Stomach (tissue), 9 donors: ENCODE results near the gene HES5. TPM values are rescaled to one million over a fixed set of nuclear protein-coding genes. Genes with fewer than 3 reads are reported as not detected.
A peak's percentile ranks its signal among the peaks of the same experiment; 100 is the strongest.

Experiments used
- DNase-seq, 2 donors: peaks; one replicate each; pipeline versions ENCODE4 v3.0.0 to v3.0.0-alpha.2; 2013 to 2019
- H3K27ac ChIP-seq, 5 donors: fragments of 200-600 bp in 4 of 5; sonication (generic) in 4 of 5; one replicate each; pipeline ENCODE4 v1.5.1; 2013 to 2019; ENCODE audit warnings: mild to moderate bottlenecking in 1 of 5, moderate library complexity in 1 of 5
- H3K27me3 ChIP-seq, 3 donors: fragments of 200-600 bp; sonication (generic); one replicate each; pipeline ENCODE4 v1.5.1; 2017 to 2019; ENCODE audit warnings: mixed run types in 1 of 3
- H3K36me3 ChIP-seq, 4 donors: fragments of 200-600 bp; sonication (generic); 1 replicate in 3 of 4; 2 replicates in 1 of 4; pipeline ENCODE4 v1.5.1; 2016 to 2019
- H3K4me1 ChIP-seq, 4 donors: fragments of 200-600 bp; sonication (generic); one replicate each; pipeline ENCODE4 v1.5.1; 2016 to 2019
- H3K4me3 ChIP-seq, 4 donors: fragments of 200-600 bp; sonication (generic) in 3 of 4; one replicate each; pipeline ENCODE4 v1.5.1; 2016 to 2019; ENCODE audit warnings: mild to moderate bottlenecking in 1 of 4
- H3K9me3 ChIP-seq, 4 donors: fragments of 200-600 bp; sonication (generic); one replicate each; pipeline ENCODE4 v1.5.1; 2016 to 2019
- EP300 ChIP-seq: sonication (generic); formaldehyde crosslinking; IDR thresholded peaks from one replicate; pipeline ENCODE4 v1.6.1; 2017; ENCODE audit warnings: antibody characterized with exemption
- POLR2A ChIP-seq, 4 donors: fragments of 450-650 bp; IDR thresholded peaks; one replicate each; pipeline ENCODE4 v1.6.1; 2016; ENCODE audit warnings: antibody characterized with exemption in 4 of 4, control low read depth in 2 of 4, mild to moderate bottlenecking in 1 of 4, moderate library complexity in 1 of 4
- POLR2AphosphoS5 ChIP-seq, 3 donors: sonication (generic); formaldehyde crosslinking; IDR thresholded peaks; one replicate each; pipeline ENCODE4 v1.6.1; 2016; ENCODE audit warnings: antibody characterized with exemption in 3 of 3
- WGBS, 5 donors: extraction: QIAGEN DNeasy Blood & Tissue Kit in 3 of 5; methylation state at CpG; one replicate each; pipeline versions ENCODE4 v1.1.5 to v1.1.7; 2013 to 2018; 5-methylcytosine and 5-hydroxymethylcytosine counted together
- intact Hi-C: fragments of 100-400 bp; cut with DNase I; formaldehyde crosslinking; loops from one replicate; pipeline ENCODE4 v1.15.1; 2023; ENCODE audit warnings: low total_unique reads
- polyA plus RNA-seq, 3 donors: library from polyadenylated mRNA; stranded (reverse); fragments of 200-250 nt; gene quantifications; one replicate each; pipeline ENCODE4 v1.2.3, GENCODE V29; 2013
- total RNA-seq, 5 donors: library from RNA; depleted of rRNA; stranded (reverse); fragments of >200 nt; gene quantifications; one replicate each; pipeline versions ENCODE4 v1.1.0 to v1.2.3, GENCODE V29; 2014 to 2016
- TF ChIP-seq, protein P1 (sequence below), 7 experiments: fragments of 450-650 bp in 4 of 7; fragments of 200-600 bp in 3 of 7; sonication (generic) in 3 of 7; IDR thresholded peaks; one replicate each; pipeline ENCODE4 v1.5.1; 2016 to 2019; ENCODE audit warnings: antibody characterized with exemption in 7 of 7, control low read depth in 2 of 7, mild to moderate bottlenecking in 1 of 7
- donor health status: healthy with polysubstance abuse.
- donor health status: Bipolar disorder and iron deficiency.
- donor health status: healthy.

The HES5 gene
- total and polyA plus RNA-seq, 8 donors, result 0.25 to 9.6 TPM; not detected in 6

DNA sequence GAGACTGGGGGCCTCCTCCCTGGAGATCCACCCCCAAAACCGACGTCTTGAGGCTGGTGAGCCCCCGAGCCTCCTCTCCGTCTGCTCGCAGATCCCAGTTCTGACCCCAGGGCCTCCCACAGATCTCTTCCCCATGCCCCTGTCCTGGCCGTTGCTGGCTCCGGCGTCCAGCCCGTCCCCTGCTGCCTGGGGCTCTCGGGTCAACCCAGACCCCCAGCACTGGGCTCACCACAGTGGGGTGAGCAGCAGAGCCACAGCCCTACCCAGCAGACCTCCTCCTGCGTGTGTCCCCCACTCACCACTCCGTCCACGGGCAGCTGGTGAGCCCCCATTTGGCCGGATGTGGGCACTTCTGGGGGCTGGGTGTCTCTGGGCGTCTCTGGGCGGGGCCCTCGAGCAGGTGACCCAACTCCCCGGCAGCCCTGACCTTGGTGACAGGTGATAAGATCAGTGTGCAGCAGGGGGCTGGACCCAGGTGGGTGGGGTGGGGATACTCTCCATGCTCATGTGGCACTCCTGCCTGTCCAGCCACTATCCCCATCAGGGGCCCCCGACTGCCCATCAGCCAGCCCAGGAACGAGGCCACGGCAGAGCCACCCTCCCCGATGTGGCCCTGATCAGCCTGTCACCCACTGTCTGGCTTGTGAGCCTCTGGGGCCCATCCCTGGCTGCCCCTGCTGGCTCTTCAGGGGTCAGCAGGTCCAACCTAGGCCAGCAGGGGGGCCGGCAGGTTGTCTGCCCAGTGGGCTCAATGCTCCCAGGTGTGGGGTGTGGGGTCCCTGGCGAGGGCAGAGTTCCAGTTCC, 26.8 kb upstream of the HES5 start:
- peak; percentile 59 to 73 for DNase-seq
- no peaks in the 10 kb centered on the region for H3K9me3 ChIP-seq
- peak overlapping the region; percentile 92 to 98 (median 95) for H3K27ac ChIP-seq
- intact Hi-C loops, result no loop called here
- H3K4me1 ChIP-seq, result peaks cover 35 to 59% (median 55%) of the 10 kb centered on the region in 4 donors
- TF ChIP-seq POLR2AphosphoS5 (IDR thresholded peaks at IDR 0.05) (peak in 1 of 3 donors; percentile 7), POLR2A (IDR thresholded peaks at IDR 0.05) (no peak), EP300 (no peak)
- TF ChIP-seq, protein P1, sequence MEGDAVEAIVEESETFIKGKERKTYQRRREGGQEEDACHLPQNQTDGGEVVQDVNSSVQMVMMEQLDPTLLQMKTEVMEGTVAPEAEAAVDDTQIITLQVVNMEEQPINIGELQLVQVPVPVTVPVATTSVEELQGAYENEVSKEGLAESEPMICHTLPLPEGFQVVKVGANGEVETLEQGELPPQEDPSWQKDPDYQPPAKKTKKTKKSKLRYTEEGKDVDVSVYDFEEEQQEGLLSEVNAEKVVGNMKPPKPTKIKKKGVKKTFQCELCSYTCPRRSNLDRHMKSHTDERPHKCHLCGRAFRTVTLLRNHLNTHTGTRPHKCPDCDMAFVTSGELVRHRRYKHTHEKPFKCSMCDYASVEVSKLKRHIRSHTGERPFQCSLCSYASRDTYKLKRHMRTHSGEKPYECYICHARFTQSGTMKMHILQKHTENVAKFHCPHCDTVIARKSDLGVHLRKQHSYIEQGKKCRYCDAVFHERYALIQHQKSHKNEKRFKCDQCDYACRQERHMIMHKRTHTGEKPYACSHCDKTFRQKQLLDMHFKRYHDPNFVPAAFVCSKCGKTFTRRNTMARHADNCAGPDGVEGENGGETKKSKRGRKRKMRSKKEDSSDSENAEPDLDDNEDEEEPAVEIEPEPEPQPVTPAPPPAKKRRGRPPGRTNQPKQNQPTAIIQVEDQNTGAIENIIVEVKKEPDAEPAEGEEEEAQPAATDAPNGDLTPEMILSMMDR (IDR thresholded peaks at IDR 0.05), result peak in 1 of 7 experiments; percentile 12
- H3K36me3 ChIP-seq, result peaks cover 24 to 42% (median 39%) of the 10 kb centered on the region in 4 donors
- WGBS, 5 donors, result 3 to 10% (median 7%) methylated on average over 9 to 24 of the region's 24 CpGs
- peak overlapping the region; percentile 62 to 78 (median 72) for H3K4me3 ChIP-seq
- no peaks in the 10 kb centered on the region for H3K27me3 ChIP-seq

DNA sequence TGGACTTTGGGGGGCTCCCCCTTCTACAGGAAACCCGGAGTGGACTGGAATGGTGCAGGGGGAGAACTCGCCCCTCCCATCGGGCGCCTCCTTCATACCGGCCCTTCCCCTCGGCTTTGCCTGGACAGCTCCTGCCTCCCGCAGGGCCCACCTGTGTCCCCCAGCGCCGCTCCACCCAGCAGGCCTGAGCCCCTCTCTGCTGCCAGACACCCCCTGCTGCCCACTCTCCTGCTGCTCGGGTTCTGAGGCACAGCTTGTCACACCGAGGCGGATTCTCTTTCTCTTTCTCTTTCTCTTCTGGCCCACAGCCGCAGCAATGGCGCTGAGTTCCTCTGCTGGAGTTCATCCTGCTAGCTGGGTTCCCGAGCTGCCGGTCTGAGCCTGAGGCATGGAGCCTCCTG, 26.2 kb upstream of the HES5 start, which contains the start of gene TNFRSF14:
Gene TNFRSF14, plus strand, starts transcription at position 95 of the 401 bp plus-strand sequence. Its CDS starts 294 bp downstream, at position 389.
- 0% methylated on average over 9 to 16 of the region's 16 CpGs for WGBS, 5 donors
- TF ChIP-seq EP300, result no peak
- TF ChIP-seq, protein P1 (IDR thresholded peaks at IDR 0.05), result no peak
- TF ChIP-seq POLR2AphosphoS5 (IDR thresholded peaks at IDR 0.05), result peak in 2 of 3 donors; percentile 55 to 73
- no peak for TF ChIP-seq POLR2A (IDR thresholded peaks at IDR 0.05)
- Histone ChIP-seq H3K27me3 (no peaks in the 10 kb centered on the region), H3K4me3 (peak within 1 kb of the TSS; percentile 62 to 78 (median 72)), H3K27ac (peak within 1 kb of the TSS; percentile 92 to 98 (median 95)), H3K4me1 (peaks cover 35 to 59% (median 55%) of the 10 kb centered on the region in 4 donors), H3K9me3 (no peaks in the 10 kb centered on the region), H3K36me3 (peaks cover 24 to 36% (median 33%) of the 10 kb centered on the region in 4 donors)
- intact Hi-C loops, result no loop called here
- DNase-seq, result peak; percentile 74 to 87

DNA sequence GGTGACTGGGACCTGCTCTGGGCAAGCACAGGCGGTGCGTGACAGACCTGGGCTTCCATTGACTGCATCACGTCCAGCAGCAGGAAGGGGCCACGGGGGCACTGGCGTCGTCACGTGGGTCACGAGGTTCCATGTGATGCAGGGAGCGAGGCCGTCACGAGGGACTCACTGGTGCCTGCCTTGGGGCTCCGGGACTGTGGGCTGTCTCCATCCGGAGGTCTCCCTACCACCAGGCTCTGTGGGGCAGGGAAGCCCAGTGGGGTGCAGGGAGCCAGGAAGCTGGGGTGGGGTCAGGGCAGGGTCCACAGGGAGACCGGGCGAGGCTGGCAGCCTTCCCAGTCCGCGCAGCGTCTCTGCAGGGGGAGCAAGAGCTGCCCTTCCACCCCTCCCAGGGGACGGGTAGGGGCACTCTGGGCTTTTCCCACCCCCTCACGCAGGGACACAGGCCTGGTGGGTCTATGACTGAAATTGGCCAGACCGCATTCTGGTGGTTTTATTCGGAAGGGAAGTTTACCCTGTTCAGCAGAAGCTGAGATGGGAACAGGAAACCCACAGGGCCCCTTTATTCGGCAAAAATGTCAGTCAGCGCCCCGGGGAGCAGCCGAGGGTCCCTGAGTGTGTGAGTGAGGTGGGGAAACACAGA, 25.7 kb upstream of the HES5 start:
- H3K27me3 ChIP-seq, result no peaks in the 10 kb centered on the region
- peaks cover 35 to 59% (median 55%) of the 10 kb centered on the region in 4 donors for H3K4me1 ChIP-seq
- peak in 1 of 4 donors; percentile 13 for TF ChIP-seq POLR2A (IDR thresholded peaks at IDR 0.05)
- peak; percentile 69 to 85 (median 72) for TF ChIP-seq POLR2AphosphoS5 (IDR thresholded peaks at IDR 0.05)
- TF ChIP-seq EP300, result no peak
- peak overlapping the region; percentile 62 to 78 (median 72) for H3K4me3 ChIP-seq
- 0 to 2% (median 1%) methylated on average over 10 to 26 of the region's 26 CpGs for WGBS, 5 donors
- intact Hi-C loops, result no loop called here
- DNase-seq, result peak; percentile 82 to 86
- peaks cover 22 to 31% (median 28%) of the 10 kb centered on the region in 4 donors for H3K36me3 ChIP-seq
- H3K27ac ChIP-seq, result peak overlapping the region; percentile 92 to 98 (median 95)
- no peaks in the 10 kb centered on the region for H3K9me3 ChIP-seq

DNA sequence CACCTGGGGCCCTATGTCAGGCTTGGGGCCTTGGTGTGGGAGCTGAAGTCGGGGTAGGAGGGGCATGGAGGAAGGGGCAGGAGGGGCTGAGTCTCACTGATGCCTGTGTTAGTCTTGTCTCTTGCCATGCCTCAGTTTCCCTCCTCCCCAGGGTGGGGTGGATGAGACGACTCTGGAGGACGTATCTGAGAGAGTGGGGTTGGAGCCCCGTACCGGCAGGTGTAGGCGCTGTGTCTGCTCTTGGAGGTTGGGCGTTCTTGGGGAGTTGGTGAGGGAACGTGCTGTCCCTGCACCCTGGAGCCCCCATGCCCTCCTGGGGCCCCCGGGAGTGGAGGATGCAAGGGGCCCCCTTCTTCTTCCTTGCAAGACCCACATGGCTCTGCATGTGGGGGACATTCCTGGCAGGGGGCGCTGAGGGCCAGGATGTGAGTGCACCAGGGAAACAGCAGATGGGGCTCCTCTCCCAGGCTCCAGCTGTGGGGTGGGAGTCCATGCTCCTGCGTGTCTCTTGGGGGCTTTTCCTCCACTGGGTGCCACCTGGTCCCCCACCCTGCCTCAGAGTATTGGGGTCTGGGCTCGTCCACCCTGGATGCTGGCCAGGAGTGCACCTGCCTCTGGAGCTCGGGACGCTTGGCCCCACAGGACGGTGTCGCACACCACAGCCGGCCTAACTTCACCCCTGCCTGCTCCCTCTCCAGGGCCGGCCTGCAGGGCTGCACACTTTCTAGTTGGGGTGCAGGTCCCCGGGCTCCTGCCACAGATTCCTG, 24.7 kb upstream of the HES5 start:
- Histone ChIP-seq H3K4me1 (peaks cover 36 to 61% (median 55%) of the 10 kb centered on the region in 4 donors), H3K27me3 (no peaks in the 10 kb centered on the region), H3K27ac (peak overlapping the region; percentile 92 to 98 (median 95)), H3K9me3 (no peaks in the 10 kb centered on the region), H3K4me3 (peak overlapping the region in 2 of 4 donors; percentile 62 to 71), H3K36me3 (peaks cover 12 to 21% (median 19%) of the 10 kb centered on the region in 4 donors)
- no peak for TF ChIP-seq POLR2A (IDR thresholded peaks at IDR 0.05)
- no peak for TF ChIP-seq EP300
- TF ChIP-seq, protein P1 (IDR thresholded peaks at IDR 0.05), result peak in 5 of 7 experiments; percentile 17 to 68 (median 46)
- no peak for TF ChIP-seq POLR2AphosphoS5 (IDR thresholded peaks at IDR 0.05)
- intact Hi-C loops, result no loop called here
- WGBS, 5 donors, result 35 to 61% (median 43%) methylated on average over 8 to 19 of the region's 19 CpGs
- peak in 1 of 2 donors; percentile 76 for DNase-seq
